ENCODE measurements around the gene CEP70.
"Not testable (repeated sequence)": the region's sequence is repeated elsewhere in the genome, so short reads cannot be mapped to it uniquely, and the experiment has no call there.

The CEP70 gene

DNA sequence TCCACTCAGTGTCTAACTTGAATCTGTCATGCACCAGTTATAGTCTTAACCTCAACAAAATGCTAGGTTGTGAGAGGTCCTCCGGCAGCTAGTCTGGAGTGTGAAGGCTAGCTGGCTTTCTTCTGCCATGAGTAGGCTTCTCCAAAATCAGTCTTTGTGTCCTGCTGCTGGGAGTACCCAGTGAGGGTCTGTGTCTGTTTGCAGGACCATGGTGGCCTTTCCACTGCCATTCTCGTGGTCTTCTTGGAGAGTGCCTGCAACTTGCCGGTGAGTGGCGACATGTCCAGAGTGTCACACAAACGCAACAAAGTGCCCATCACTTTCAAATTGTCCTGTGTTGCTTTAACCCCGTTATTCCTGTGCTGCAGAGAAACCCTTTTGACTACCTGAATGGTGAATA is 125.6 kb downstream of the CEP70 start:
- no peak for DNase-seq

- DNase-seq, result no peak
Observed at GRCh38 chr3:138467931-138468330, 126.1 kb downstream of the CEP70 start.

DNA sequence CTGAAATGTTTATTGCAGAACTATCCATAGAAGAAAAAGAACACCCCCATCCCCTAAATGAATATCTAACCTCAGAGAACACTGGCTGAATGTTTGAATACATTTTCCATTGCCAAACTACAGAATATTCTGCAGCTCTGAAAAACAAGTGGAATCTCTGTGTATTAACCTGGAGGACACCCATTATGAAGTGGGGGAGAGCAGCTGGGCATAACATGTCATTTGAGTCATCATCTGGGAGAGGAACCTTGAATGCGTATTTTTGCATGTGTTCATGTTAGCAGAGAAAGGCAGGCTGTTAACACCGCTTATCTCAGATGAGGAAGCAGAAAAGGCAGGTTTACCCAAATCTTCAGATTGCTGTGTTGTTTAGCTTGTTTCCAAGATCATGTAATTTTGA is 128.1 kb downstream of the CEP70 start:
- DNase-seq, result no peak

- no peak for DNase-seq
Observed at GRCh38 chr3:138465451-138465850, 128.6 kb downstream of the CEP70 start.

GRCh38 chr3:138464491-138464860 is 129.6 kb downstream of the CEP70 start:
- DNase-seq, result no peak

- DNase-seq, result no peak
Observed at GRCh38 chr3:138463724-138464490, 130.2 kb downstream of the CEP70 start.

DNA sequence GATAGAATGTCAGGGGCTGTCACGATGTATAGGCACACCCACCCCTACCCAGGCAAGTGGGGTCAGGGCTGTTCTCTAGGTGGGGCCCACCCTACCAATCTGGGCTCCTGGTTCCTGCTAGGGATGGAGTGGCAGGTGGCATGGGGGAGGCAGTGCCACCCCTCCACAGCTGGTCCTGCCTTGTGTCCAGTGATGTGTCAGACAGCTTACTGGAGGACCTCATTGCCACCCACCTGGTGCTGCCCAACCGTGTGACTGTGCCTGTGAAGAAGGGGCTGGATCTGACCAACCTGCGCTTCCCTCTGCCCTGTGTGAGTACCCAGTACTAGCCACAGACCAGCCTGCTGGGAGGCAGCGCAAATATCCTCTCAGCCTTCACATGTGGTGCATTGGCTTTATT is 132.2 kb downstream of the CEP70 start:
- DNase-seq, result no peak

- no peak for DNase-seq
Observed at GRCh38 chr3:138461246-138461645, 132.8 kb downstream of the CEP70 start.

- no peak for DNase-seq
Observed at GRCh38 chr3:138460536-138461205, 133.4 kb downstream of the CEP70 start.

- DNase-seq, result no peak
Observed at GRCh38 chr3:138459619-138460535, 134.2 kb downstream of the CEP70 start.

GRCh38 chr3:138458774-138459499 is 135.1 kb downstream of the CEP70 start:
- DNase-seq, result no peak

- no peak for DNase-seq
Observed at GRCh38 chr3:138457863-138458735, 136.0 kb downstream of the CEP70 start.

- no peak for DNase-seq
Observed at GRCh38 chr3:138456961-138457862, 136.8 kb downstream of the CEP70 start.

GRCh38 chr3:138455801-138456716 is 138.0 kb downstream of the CEP70 start:
- peak in 1 of 5 experiments; percentile 49 for DNase-seq

GRCh38 chr3:138453940-138454339 is 140.1 kb downstream of the CEP70 start:
- DNase-seq, result not testable (repeated sequence)

- no peak for DNase-seq
Observed at GRCh38 chr3:138452436-138452835, 141.6 kb downstream of the CEP70 start.

DNA sequence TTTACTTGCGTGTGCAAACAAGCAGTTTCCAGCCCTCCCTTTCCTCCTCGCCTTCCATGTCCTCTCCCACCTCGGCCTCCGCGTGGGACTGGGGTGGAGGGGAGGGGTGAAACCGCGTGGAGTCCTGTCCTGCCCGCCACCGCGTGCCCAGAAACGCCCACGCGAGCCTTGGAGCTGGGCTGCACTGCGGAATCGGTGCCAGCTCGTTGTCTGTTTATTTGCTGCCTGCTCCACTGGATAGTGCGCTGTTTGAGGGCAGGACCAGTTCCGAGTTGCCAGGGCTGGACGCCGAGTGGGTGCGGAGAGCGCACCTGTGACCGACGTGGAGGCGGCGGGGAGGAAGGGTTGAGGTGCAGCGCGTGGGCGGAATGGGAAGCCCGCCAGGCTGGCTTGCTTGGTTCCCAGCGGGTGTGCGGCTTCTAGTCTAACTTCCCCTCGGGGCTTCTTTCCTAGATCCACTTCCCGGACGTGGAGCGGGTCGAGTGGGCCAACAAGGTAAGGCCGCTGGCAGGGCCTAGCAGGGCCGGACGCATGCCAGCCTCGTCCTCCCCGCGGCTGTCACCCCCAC is 142.4 kb downstream of the CEP70 start:
- DNase-seq, result no peak

GRCh38 chr3:138450704-138451424 is 143.2 kb downstream of the CEP70 start:
- no peak for DNase-seq
